ENCODE results near the gene KDM4C. TPM values are rescaled to one million over a fixed set of nuclear protein-coding genes. Genes with fewer than 3 reads are reported as not detected.

Gene KDM4C
- total and polyA plus RNA-seq, 2 of the 4 experiments (the other 2 are of a cell fraction) = 11.8 to 23.8 TPM

- CTCF ChIA-PET = no interaction called here
- WGBS, 2 experiments (ENCODE audit: extremely low coverage in 2 of 2, insufficient read length in 1 of 2) = no CpG with 5 or more reads among the region's 4 CpGs
- intact Hi-C loops (cut with micrococcal nuclease) = no loop called here
These were observed 335.3 kb downstream of the KDM4C start for GRCh38 chr9:7093040-7093439.

More at GRCh38 chr9:7093040-7093439, 335.3 kb downstream of the KDM4C start:
- H2BK20ac ChIP-seq (ENCODE audit: low read depth, low read length) = no peak overlapping the region
- H3K9me3 ChIP-seq (ENCODE audit: control insufficient read depth, insufficient read depth, low read length) = no peaks in the 10 kb centered on the region
- no peak overlapping the region for H4K8ac ChIP-seq (ENCODE audit: low read depth in 2 of 2, low read length in 2 of 2)
- H3K4me2 ChIP-seq (ENCODE audit: low read depth, low read length) = no peak overlapping the region
- no peak overlapping the region for H2AFZ ChIP-seq (replicated peaks; ENCODE audit: low read length, poor library complexity)
- H2BK15ac ChIP-seq (ENCODE audit: low read depth, low read length) = no peak overlapping the region
- H3K18ac ChIP-seq (ENCODE audit: low read depth, low read length) = no peak overlapping the region
- no peak overlapping the region for H3K14ac ChIP-seq (replicated peaks; ENCODE audit: low read depth, low read length)
- H2AK5ac ChIP-seq (ENCODE audit: low read depth, low read length) = no peak overlapping the region
- H2BK120ac ChIP-seq (ENCODE audit: low read depth, low read length) = no peak overlapping the region
- H3K4me1 ChIP-seq (ENCODE audit: control insufficient read depth, insufficient read depth, low read length) = peaks cover 3% of the 10 kb centered on the region; the same call in 1 of the 2 replicates
- H2AK9ac ChIP-seq (replicated peaks; ENCODE audit: low read depth, low read length, poor library complexity) = no peak overlapping the region
- dilution Hi-C loops (cut with HindIII; ENCODE audit: low sequenced_read_pairs, unreplicated experiment) = no loop called here
- no peak overlapping the region for H3K23ac ChIP-seq (ENCODE audit: low read depth, low read length)
- no peak for DNase-seq
- no peaks in the 10 kb centered on the region for H3K36me3 ChIP-seq (ENCODE audit: control insufficient read depth, insufficient read depth, low read length)
- H3K79me1 ChIP-seq (ENCODE audit: low read depth in 1 of 2, low read length in 2 of 2) = no peaks in the 10 kb centered on the region
- no peak overlapping the region for H3K9ac ChIP-seq (ENCODE audit: low read depth, low read length)
- H3K27me3 ChIP-seq (ENCODE audit: control insufficient read depth, insufficient read depth, low read length) = no peaks in the 10 kb centered on the region
- H4K5ac ChIP-seq (ENCODE audit: low read depth, low read length) = no peak overlapping the region
- no peak overlapping the region for H3K4me3 ChIP-seq (ENCODE audit: insufficient read depth, low read depth, low read length)
- BruUV-seq (replicated peaks) = no TSS peak
- H2BK5ac ChIP-seq (ENCODE audit: low read depth, low read length, poor library complexity, severe bottlenecking) = no peak overlapping the region
- no peak for ATAC-seq (ENCODE audit: low read depth)
- no peaks in the 10 kb centered on the region for H4K20me1 ChIP-seq (ENCODE audit: insufficient read depth, low read length)
- H3K4ac ChIP-seq (ENCODE audit: low read depth, low read length) = no peak overlapping the region
- POLR2A ChIA-PET (ENCODE audit: unreplicated experiment) = no interaction called here
- no peak overlapping the region for H4K91ac ChIP-seq (ENCODE audit: insufficient read depth, low read depth, low read length)
- H3K9me1 ChIP-seq (ENCODE audit: insufficient read depth, low read length) = peaks cover 4% of the 10 kb centered on the region; the same call in 1 of the 2 replicates
- TF ChIP-seq ELK1 (IDR thresholded peaks at IDR 0.05; ENCODE audit: borderline replicate concordance, low read depth, low read length) (no peak), MAZ (IDR thresholded peaks at IDR 0.05; ENCODE audit: borderline replicate concordance, low read depth, low read length) (no peak), RCOR1 (IDR thresholded peaks at IDR 0.05; ENCODE audit: insufficient replicate concordance, low read length) (no peak), SMC3 (IDR thresholded peaks at IDR 0.05; ENCODE audit: low read depth, low read length) (no peak), NFE2L2 (IDR thresholded peaks at IDR 0.05; ENCODE audit: low read depth, low read length) (no peak), CEBPB (IDR thresholded peaks at IDR 0.05; ENCODE audit: low read depth, low read length) (no peak), RAD21 (IDR thresholded peaks at IDR 0.05; ENCODE audit: low read length) (no peak), POLR2A (IDR thresholded peaks at IDR 0.05; ENCODE audit: low read depth, low read length) (no peak)
- TF ChIP-seq, protein P1, sequence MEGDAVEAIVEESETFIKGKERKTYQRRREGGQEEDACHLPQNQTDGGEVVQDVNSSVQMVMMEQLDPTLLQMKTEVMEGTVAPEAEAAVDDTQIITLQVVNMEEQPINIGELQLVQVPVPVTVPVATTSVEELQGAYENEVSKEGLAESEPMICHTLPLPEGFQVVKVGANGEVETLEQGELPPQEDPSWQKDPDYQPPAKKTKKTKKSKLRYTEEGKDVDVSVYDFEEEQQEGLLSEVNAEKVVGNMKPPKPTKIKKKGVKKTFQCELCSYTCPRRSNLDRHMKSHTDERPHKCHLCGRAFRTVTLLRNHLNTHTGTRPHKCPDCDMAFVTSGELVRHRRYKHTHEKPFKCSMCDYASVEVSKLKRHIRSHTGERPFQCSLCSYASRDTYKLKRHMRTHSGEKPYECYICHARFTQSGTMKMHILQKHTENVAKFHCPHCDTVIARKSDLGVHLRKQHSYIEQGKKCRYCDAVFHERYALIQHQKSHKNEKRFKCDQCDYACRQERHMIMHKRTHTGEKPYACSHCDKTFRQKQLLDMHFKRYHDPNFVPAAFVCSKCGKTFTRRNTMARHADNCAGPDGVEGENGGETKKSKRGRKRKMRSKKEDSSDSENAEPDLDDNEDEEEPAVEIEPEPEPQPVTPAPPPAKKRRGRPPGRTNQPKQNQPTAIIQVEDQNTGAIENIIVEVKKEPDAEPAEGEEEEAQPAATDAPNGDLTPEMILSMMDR (conservative IDR thresholded peaks at IDR 0.05; ENCODE audit: low read depth, low read length) = no peak
- in situ Hi-C loops (cut with MboI; ENCODE audit: low sequenced_read_pairs) = no loop called here
- H3K56ac ChIP-seq (ENCODE audit: extremely low read depth, insufficient read depth, low read length) = no peak overlapping the region
- H3K27ac ChIP-seq (ENCODE audit: insufficient read depth, low read length) = no peak overlapping the region
